ENCODE data around the gene ZIC5.

ZIC5 gene

GRCh38 chr13:99968521-99969452 lies 2.8 kb downstream of the ZIC5 start:
- Histone ChIP-seq H3K4me2 (ENCODE audit: low read length, poor library complexity, severe bottlenecking) (peak overlapping the region; percentile 91), H3K27ac (ENCODE audit: low read length, poor library complexity, severe bottlenecking) (peak overlapping the region; percentile 67), H3K36me3 (ENCODE audit: control insufficient read depth in 1 of 2, insufficient read depth in 2 of 2, low read depth in 1 of 2, low read length in 2 of 2) (peaks cover 0 to 10% of the 10 kb centered on the region in 2 experiments), H4K8ac (ENCODE audit: low read length) (no peak overlapping the region), H2BK5ac (ENCODE audit: low read depth, low read length, poor library complexity, severe bottlenecking) (peak overlapping the region; percentile 2), H3K23ac (ENCODE audit: low read length in 2 of 2) (peak overlapping the region in 1 of 2 experiments; percentile 95), H2AK5ac (ENCODE audit: low read length, severe bottlenecking) (peak overlapping the region; percentile 23), H3K14ac (ENCODE audit: low read length in 2 of 2) (no peak overlapping the region), H3K18ac (ENCODE audit: low read depth in 1 of 2, low read length in 2 of 2) (no peak overlapping the region), H2BK12ac (ENCODE audit: low read length in 2 of 2) (no peak overlapping the region), H2BK15ac (ENCODE audit: low read depth, poor library complexity, severe bottlenecking) (no peak overlapping the region), H3K4ac (ENCODE audit: low read depth in 1 of 2, low read length in 2 of 2) (no peak overlapping the region), H3K4me3 (ENCODE audit: insufficient read depth in 1 of 2, low read depth in 1 of 2, low read length in 2 of 2) (peak overlapping the region in 1 of 2 experiments; percentile 81), H4K91ac (ENCODE audit: low read length) (no peak overlapping the region), H3K9me3 (ENCODE audit: control insufficient read depth, low read length) (peaks cover 4% of the 10 kb centered on the region), H3K79me1 (replicated peaks; ENCODE audit: low read length, poor library complexity, severe bottlenecking) (peaks cover 9% of the 10 kb centered on the region), H2AFZ (ENCODE audit: low read depth, low read length) (no peak overlapping the region), H2BK120ac (ENCODE audit: low read depth, low read length) (no peak overlapping the region), H3K9ac (ENCODE audit: low read length) (no peak overlapping the region), H3K27me3 (ENCODE audit: control insufficient read depth in 1 of 2, insufficient read depth in 1 of 2, low read length in 2 of 2) (peaks cover 0 to 87% of the 10 kb centered on the region in 2 experiments), H3K4me1 (ENCODE audit: control insufficient read depth, insufficient read depth, low read depth, low read length) (peaks cover 17% of the 10 kb centered on the region)
- WGBS = 2% methylated on average over 74 of the region's 81 CpGs
- DNase-seq = no peak

DNA sequence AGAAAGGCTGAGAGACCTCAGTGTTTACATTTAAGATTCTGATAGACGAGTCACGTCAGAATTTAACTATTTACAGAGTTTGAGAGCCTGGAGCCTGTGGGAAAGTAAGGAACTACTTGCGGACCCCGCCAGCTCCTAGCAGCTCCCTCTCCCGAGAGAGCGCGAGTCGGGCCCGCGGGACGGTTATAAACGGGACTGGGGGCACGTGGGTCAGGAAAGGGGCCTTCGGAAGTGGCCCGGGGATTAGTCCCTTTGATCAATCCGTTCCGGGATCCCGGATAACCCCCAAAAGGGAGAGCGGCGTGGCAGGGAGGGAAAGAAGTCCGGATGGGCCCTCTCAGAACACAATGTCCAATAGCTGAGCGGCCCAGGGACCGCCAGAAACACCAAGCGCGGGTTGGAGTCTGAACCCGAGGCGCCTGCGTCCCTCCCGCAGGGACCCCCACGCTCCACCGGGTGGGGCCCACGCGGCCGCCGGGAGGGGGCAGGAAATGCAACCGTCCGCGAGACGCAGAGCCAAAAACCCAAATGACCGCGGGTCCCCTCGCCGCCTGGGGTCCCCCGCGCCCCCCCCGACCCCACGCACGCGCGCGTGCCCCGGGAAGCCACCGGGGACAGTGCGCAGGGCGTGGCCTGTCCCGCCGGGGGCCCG lies 3.6 kb downstream of the ZIC5 start:
- no peak overlapping the region for H3K23ac ChIP-seq (ENCODE audit: low read length in 2 of 2)
- H2BK12ac ChIP-seq (ENCODE audit: low read length in 2 of 2) = no peak overlapping the region
- H3K14ac ChIP-seq (ENCODE audit: low read length in 2 of 2) = no peak overlapping the region
- peaks cover 0 to 10% of the 10 kb centered on the region in 2 experiments for H3K36me3 ChIP-seq (ENCODE audit: control insufficient read depth in 1 of 2, insufficient read depth in 2 of 2, low read depth in 1 of 2, low read length in 2 of 2)
- DNase-seq = no peak
- H3K4me1 ChIP-seq (ENCODE audit: control insufficient read depth, insufficient read depth, low read depth, low read length) = peaks cover 17% of the 10 kb centered on the region
- no peak overlapping the region for H4K91ac ChIP-seq (ENCODE audit: low read length)
- H2BK15ac ChIP-seq (ENCODE audit: low read depth, poor library complexity, severe bottlenecking) = no peak overlapping the region
- 6% methylated on average over 41 of the region's 58 CpGs for WGBS
- peak overlapping the region; percentile 91 for H3K4me2 ChIP-seq (ENCODE audit: low read length, poor library complexity, severe bottlenecking)
- H2BK5ac ChIP-seq (ENCODE audit: low read depth, low read length, poor library complexity, severe bottlenecking) = peak overlapping the region; percentile 84
- peaks cover 9% of the 10 kb centered on the region for H3K79me1 ChIP-seq (replicated peaks; ENCODE audit: low read length, poor library complexity, severe bottlenecking)
- peak overlapping the region; percentile 83 for H3K27ac ChIP-seq (ENCODE audit: low read length, poor library complexity, severe bottlenecking)
- H3K18ac ChIP-seq (ENCODE audit: low read depth in 1 of 2, low read length in 2 of 2) = no peak overlapping the region
- no peak overlapping the region for H4K8ac ChIP-seq (ENCODE audit: low read length)
- H3K9ac ChIP-seq (ENCODE audit: low read length) = no peak overlapping the region
- peaks cover 4% of the 10 kb centered on the region for H3K9me3 ChIP-seq (ENCODE audit: control insufficient read depth, low read length)
- no peak overlapping the region for H2AK5ac ChIP-seq (ENCODE audit: low read length, severe bottlenecking)
- H3K27me3 ChIP-seq (ENCODE audit: control insufficient read depth in 1 of 2, insufficient read depth in 1 of 2, low read length in 2 of 2) = peaks cover 0 to 87% of the 10 kb centered on the region in 2 experiments
- no peak overlapping the region for H2BK120ac ChIP-seq (ENCODE audit: low read depth, low read length)
- no peak overlapping the region for H2AFZ ChIP-seq (ENCODE audit: low read depth, low read length)
- H3K4me3 ChIP-seq (ENCODE audit: insufficient read depth in 1 of 2, low read depth in 1 of 2, low read length in 2 of 2) = peak overlapping the region in 1 of 2 experiments; percentile 81
- no peak overlapping the region for H3K4ac ChIP-seq (ENCODE audit: low read depth in 1 of 2, low read length in 2 of 2)

- H3K18ac ChIP-seq (ENCODE audit: low read depth in 1 of 2, low read length in 2 of 2) = no peak overlapping the region
- no peak overlapping the region for H3K23ac ChIP-seq (ENCODE audit: low read length in 2 of 2)
- H3K36me3 ChIP-seq (ENCODE audit: control insufficient read depth in 1 of 2, insufficient read depth in 2 of 2, low read depth in 1 of 2, low read length in 2 of 2) = peaks cover 0 to 10% of the 10 kb centered on the region in 2 experiments
- peaks cover 8% of the 10 kb centered on the region for H3K79me1 ChIP-seq (replicated peaks; ENCODE audit: low read length, poor library complexity, severe bottlenecking)
- H4K91ac ChIP-seq (ENCODE audit: low read length) = no peak overlapping the region
- peak overlapping the region; percentile 91 for H3K4me2 ChIP-seq (ENCODE audit: low read length, poor library complexity, severe bottlenecking)
- H3K14ac ChIP-seq (ENCODE audit: low read length in 2 of 2) = no peak overlapping the region
- H2AK5ac ChIP-seq (ENCODE audit: low read length, severe bottlenecking) = no peak overlapping the region
- H3K4me3 ChIP-seq (ENCODE audit: insufficient read depth in 1 of 2, low read depth in 1 of 2, low read length in 2 of 2) = no peak overlapping the region
- no peak overlapping the region for H4K8ac ChIP-seq (ENCODE audit: low read length)
- peaks cover 4% of the 10 kb centered on the region for H3K9me3 ChIP-seq (ENCODE audit: control insufficient read depth, low read length)
- no peak overlapping the region for H2BK15ac ChIP-seq (ENCODE audit: low read depth, poor library complexity, severe bottlenecking)
- 56% methylated on average over 9 of the region's 9 CpGs for WGBS
- H2BK12ac ChIP-seq (ENCODE audit: low read length in 2 of 2) = no peak overlapping the region
- H3K27me3 ChIP-seq (ENCODE audit: control insufficient read depth in 1 of 2, insufficient read depth in 1 of 2, low read length in 2 of 2) = peaks cover 0 to 87% of the 10 kb centered on the region in 2 experiments
- no peak for DNase-seq
- no peak overlapping the region for H2BK5ac ChIP-seq (ENCODE audit: low read depth, low read length, poor library complexity, severe bottlenecking)
- H3K27ac ChIP-seq (ENCODE audit: low read length, poor library complexity, severe bottlenecking) = peak overlapping the region; percentile 83
- no peak overlapping the region for H2AFZ ChIP-seq (ENCODE audit: low read depth, low read length)
- H2BK120ac ChIP-seq (ENCODE audit: low read depth, low read length) = no peak overlapping the region
- H3K9ac ChIP-seq (ENCODE audit: low read length) = no peak overlapping the region
- H3K4ac ChIP-seq (ENCODE audit: low read depth in 1 of 2, low read length in 2 of 2) = no peak overlapping the region
- H3K4me1 ChIP-seq (ENCODE audit: control insufficient read depth, insufficient read depth, low read depth, low read length) = peaks cover 17% of the 10 kb centered on the region
Measured at GRCh38 chr13:99967498-99967868, 4.1 kb downstream of the ZIC5 start.

Data from mesenchymal stem cell (in vitro differentiated cells and primary cell).